GM23338 (cell line): ENCODE data around the gene MAP2K7. TPM values are rescaled to one million over a fixed set of nuclear protein-coding genes. Genes with fewer than 3 reads are reported as not detected.

Source experiments
- ATAC-seq: fragments of 200-7000 bp; cut with Tn5 transposase; 3 replicates; pipeline ENCODE4 v1.9.1; 2020
- DNase-seq: peaks from one replicate; pipeline ENCODE4 v3.0.0-alpha.2; 2015; ENCODE audit warnings: low spot score
- H2AFZ ChIP-seq: fragments of 200-600 bp; sonication (generic); 2 replicates; pipeline ENCODE4 v1.8.0; 2016; ENCODE audit warnings: antibody characterized with exemption, mild to moderate bottlenecking, moderate library complexity
- H3F3A ChIP-seq: fragments of 200-600 bp; sonication (generic); replicated peaks from 2 replicates; pipeline ENCODE4 v1.8.0; 2017; ENCODE audit warnings: antibody characterized with exemption, mixed run types, low read depth
- H3K27ac ChIP-seq: fragments of 200-600 bp; sonication (generic); 2 replicates; pipeline ENCODE4 v1.6.1; 2016; ENCODE audit warnings: low read depth
- H3K27me3 ChIP-seq: fragments of 200-600 bp; sonication (generic); 2 replicates; pipeline ENCODE4 v1.8.0; 2016; ENCODE audit warnings: mild to moderate bottlenecking, mixed run types, moderate library complexity; ENCODE audit not compliant: insufficient read depth
- H3K36me3 ChIP-seq: fragments of 200-600 bp; sonication (generic); 2 replicates; pipeline ENCODE4 v1.8.0; 2016; ENCODE audit warnings: mild to moderate bottlenecking; ENCODE audit not compliant: insufficient read depth
- H3K4me1 ChIP-seq: fragments of 200-600 bp; sonication (generic); 2 replicates; pipeline ENCODE4 v1.8.0; 2016; ENCODE audit warnings: mild to moderate bottlenecking, moderate library complexity; ENCODE audit not compliant: insufficient read depth
- H3K4me2 ChIP-seq: fragments of 200-600 bp; sonication (generic); 2 replicates; pipeline ENCODE4 v1.7.1; 2017; ENCODE audit warnings: mixed run types
- H3K4me3 ChIP-seq: fragments of 200-600 bp; sonication (generic); 2 replicates; pipeline ENCODE4 v1.6.1; 2016; ENCODE audit warnings: mixed run types
- H3K79me2 ChIP-seq: fragments of 200-600 bp; sonication (generic); replicated peaks from 2 replicates; pipeline ENCODE4 v1.8.0; 2017; ENCODE audit warnings: mild to moderate bottlenecking; ENCODE audit not compliant: insufficient read depth
- H3K9me2 ChIP-seq: fragments of 200-600 bp; sonication (generic); 2 replicates; pipeline ENCODE4 v1.8.0; 2017; ENCODE audit not compliant: insufficient read depth
- H4K20me1 ChIP-seq: fragments of 200-600 bp; sonication (generic); replicated peaks from 2 replicates; pipeline ENCODE4 v1.8.0; 2017; ENCODE audit warnings: mild to moderate bottlenecking; ENCODE audit not compliant: insufficient read depth
- H3K27ac Mint-ChIP-seq: 2 replicates; pipeline ENCODE4 v1.8.0; 2020; ENCODE audit warnings: inconsistent platforms, mild to moderate bottlenecking, moderate library complexity, mixed read lengths
- H3K27me3 Mint-ChIP-seq: 3 replicates; pipeline ENCODE4 v1.8.0; 2022; ENCODE audit warnings: low read depth, mild to moderate bottlenecking, moderate library complexity, mixed read lengths, inconsistent platforms; ENCODE audit not compliant: insufficient read depth, poor library complexity
- H3K36me3 Mint-ChIP-seq: 3 replicates; pipeline ENCODE4 v1.8.0; 2021; ENCODE audit warnings: low read depth, mild to moderate bottlenecking, inconsistent platforms, moderate library complexity, mixed read lengths
- H3K4me1 Mint-ChIP-seq: 3 replicates; pipeline ENCODE4 v1.8.0; 2020; ENCODE audit warnings: mild to moderate bottlenecking, inconsistent platforms, mixed read lengths
- H3K4me3 Mint-ChIP-seq: 3 replicates; pipeline ENCODE4 v1.8.0; 2021; ENCODE audit warnings: moderate library complexity, mild to moderate bottlenecking, inconsistent platforms, mixed read lengths
- H3K9me3 Mint-ChIP-seq: 3 replicates; pipeline ENCODE4 v1.8.0; 2020; ENCODE audit warnings: moderate library complexity, mild to moderate bottlenecking, inconsistent platforms, mixed read lengths
- CREB1 ChIP-seq: fragments of 250-450 bp; sonication (Bioruptor Pico); IDR thresholded peaks from 2 replicates; pipeline ENCODE4 v1.5.0; 2020; ENCODE audit warnings: low read depth, mild to moderate bottlenecking, moderate library complexity
- EZH2 ChIP-seq: fragments of 200-600 bp; sonication (generic); IDR thresholded peaks from one replicate; pipeline ENCODE4 v1.8.0; 2017; ENCODE audit warnings: antibody characterized with exemption, mild to moderate bottlenecking, low read depth; ENCODE audit not compliant: unreplicated experiment
- JUNB ChIP-seq: IDR thresholded peaks from one replicate; pipeline ENCODE4 v1.6.1; 2016; ENCODE audit warnings: antibody characterized with exemption; ENCODE audit not compliant: unreplicated experiment
- NANOG ChIP-seq: IDR thresholded peaks from 2 replicates; pipeline ENCODE4 v1.6.1; 2016; ENCODE audit warnings: antibody characterized with exemption, borderline replicate concordance
- POLR2AphosphoS5 ChIP-seq: IDR thresholded peaks from 2 replicates; pipeline ENCODE4 v1.6.1; 2016; ENCODE audit warnings: antibody characterized with exemption, low read depth
- STAT1 ChIP-seq: IDR thresholded peaks from one replicate; pipeline ENCODE4 v1.6.1; 2016; ENCODE audit warnings: antibody characterized with exemption; ENCODE audit not compliant: unreplicated experiment
- ZNF114 ChIP-seq: fragments of 250-450 bp; sonication (Bioruptor Pico); IDR thresholded peaks from 2 replicates; pipeline ENCODE4 v1.5.0; 2020; ENCODE audit warnings: mild to moderate bottlenecking, moderate library complexity
- ZNF331 ChIP-seq: fragments of 250-450 bp; sonication (Bioruptor Pico); IDR thresholded peaks from 2 replicates; pipeline ENCODE4 v1.5.0; 2020; ENCODE audit warnings: low read depth, mild to moderate bottlenecking, moderate library complexity
- polyA plus RNA-seq: library from polyadenylated mRNA; unstranded; fragments of >200 nt; fragmentation: Nextera tagmentation; extraction: Ambion mirVana; gene quantifications from 2 replicates; pipeline ENCODE4 v1.2.1, GENCODE V29; 2016
- total RNA-seq: library from RNA; depleted of rRNA; stranded (reverse); fragments of >200 nt; shearing (Covaris generic); gene quantifications from 2 replicates; pipeline ENCODE4 v1.2.3, GENCODE V29; 2014
- TF ChIP-seq, protein P1 (sequence below): IDR thresholded peaks from one replicate; pipeline ENCODE4 v1.6.1; 2018; ENCODE audit warnings: antibody characterized with exemption; ENCODE audit not compliant: unreplicated experiment
- TF ChIP-seq, protein P2 (sequence below): fragments of 250-450 bp; sonication (Bioruptor Pico); IDR thresholded peaks from 2 replicates; pipeline ENCODE4 v1.5.0; 2020; ENCODE audit warnings: mild to moderate bottlenecking, moderate library complexity

Gene MAP2K7
- total and polyA plus RNA-seq, 2 experiments from 2014 or later, result 11.3 to 22.6 TPM

DNA sequence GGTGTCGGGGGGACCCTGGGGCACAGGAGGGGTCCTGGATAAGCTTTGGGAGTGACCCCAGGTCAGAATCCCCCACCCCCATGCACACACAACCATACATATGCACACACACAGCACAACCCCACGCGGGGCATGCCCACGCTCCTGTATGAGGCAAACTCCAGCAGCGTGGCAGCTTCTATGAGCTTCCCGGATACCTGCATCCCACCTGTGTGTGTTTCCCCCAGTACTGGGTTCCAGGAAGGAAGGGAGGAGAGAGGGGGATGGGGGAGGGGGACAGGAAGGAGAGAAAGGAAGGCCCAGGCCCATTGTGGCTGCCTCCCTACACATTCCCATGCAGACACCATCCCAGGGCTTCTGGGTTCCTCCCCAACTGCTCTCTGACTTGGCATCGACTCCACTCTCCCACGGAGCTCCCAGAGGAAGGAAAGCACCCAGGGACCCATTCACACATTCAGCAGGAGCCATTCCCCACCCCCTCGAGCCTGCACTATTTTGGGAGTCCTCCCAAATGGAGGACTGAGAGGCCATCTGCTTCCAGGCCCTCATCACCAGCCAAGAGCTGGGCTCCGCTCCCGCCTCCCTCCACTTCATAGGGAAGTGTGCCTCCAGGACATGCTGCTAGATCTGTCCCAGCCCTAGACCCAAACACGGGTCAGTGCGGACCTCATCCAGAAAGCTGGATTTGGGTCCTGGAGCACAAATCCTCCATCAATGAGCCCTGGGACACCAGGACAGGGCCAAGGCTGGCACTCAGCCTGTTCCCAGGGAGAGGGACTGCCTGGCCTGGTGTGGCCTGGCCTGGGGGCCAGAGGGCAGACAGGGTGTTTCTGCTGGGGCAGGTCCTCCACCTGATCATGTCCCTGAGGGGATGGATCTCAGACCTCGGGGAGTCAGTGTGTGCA lies 42.7 kb upstream of the MAP2K7 start:
- Histone ChIP-seq H2AFZ (no peak overlapping the region), H3K27me3 (peaks cover 43% of the 10 kb centered on the region), H3F3A (0 out of 2 replicates have a peak, but pooled peaks cover 6% of the 10 kb centered on the region), H3K27ac (no peak overlapping the region), H3K36me3 (no peaks in the 10 kb centered on the region), H4K20me1 (no peaks in the 10 kb centered on the region), H3K4me1 (peaks cover 34% of the 10 kb centered on the region), H3K79me2 (no peaks in the 10 kb centered on the region), H3K4me2 (peak overlapping the region; percentile 86), H3K4me3 (peak overlapping the region; percentile 65; the same call in 1 of the 2 replicates), H3K9me2 (no peaks in the 10 kb centered on the region)
- DNase-seq, result peak; percentile 56
- Mint-ChIP-seq H3K4me3 (peak overlapping the region; percentile 79; the same call in 2 of the 3 replicates), H3K4me1 (peaks cover 34% of the 10 kb centered on the region), H3K9me3 (no peaks in the 10 kb centered on the region), H3K27ac (no peak overlapping the region), H3K36me3 (no peaks in the 10 kb centered on the region), H3K27me3 (peaks cover 42% of the 10 kb centered on the region)
- TF ChIP-seq NANOG (no peak), JUNB (no peak), POLR2AphosphoS5 (no peak), ZNF114 (CRISPR knock-in tag) (no peak), ZNF331 (CRISPR knock-in tag) (no peak), EZH2 (no peak), STAT1 (no peak), CREB1 (CRISPR knock-in tag) (no peak)
- TF ChIP-seq, protein P1, sequence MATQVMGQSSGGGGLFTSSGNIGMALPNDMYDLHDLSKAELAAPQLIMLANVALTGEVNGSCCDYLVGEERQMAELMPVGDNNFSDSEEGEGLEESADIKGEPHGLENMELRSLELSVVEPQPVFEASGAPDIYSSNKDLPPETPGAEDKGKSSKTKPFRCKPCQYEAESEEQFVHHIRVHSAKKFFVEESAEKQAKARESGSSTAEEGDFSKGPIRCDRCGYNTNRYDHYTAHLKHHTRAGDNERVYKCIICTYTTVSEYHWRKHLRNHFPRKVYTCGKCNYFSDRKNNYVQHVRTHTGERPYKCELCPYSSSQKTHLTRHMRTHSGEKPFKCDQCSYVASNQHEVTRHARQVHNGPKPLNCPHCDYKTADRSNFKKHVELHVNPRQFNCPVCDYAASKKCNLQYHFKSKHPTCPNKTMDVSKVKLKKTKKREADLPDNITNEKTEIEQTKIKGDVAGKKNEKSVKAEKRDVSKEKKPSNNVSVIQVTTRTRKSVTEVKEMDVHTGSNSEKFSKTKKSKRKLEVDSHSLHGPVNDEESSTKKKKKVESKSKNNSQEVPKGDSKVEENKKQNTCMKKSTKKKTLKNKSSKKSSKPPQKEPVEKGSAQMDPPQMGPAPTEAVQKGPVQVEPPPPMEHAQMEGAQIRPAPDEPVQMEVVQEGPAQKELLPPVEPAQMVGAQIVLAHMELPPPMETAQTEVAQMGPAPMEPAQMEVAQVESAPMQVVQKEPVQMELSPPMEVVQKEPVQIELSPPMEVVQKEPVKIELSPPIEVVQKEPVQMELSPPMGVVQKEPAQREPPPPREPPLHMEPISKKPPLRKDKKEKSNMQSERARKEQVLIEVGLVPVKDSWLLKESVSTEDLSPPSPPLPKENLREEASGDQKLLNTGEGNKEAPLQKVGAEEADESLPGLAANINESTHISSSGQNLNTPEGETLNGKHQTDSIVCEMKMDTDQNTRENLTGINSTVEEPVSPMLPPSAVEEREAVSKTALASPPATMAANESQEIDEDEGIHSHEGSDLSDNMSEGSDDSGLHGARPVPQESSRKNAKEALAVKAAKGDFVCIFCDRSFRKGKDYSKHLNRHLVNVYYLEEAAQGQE, result no peak
- TF ChIP-seq, protein P2, sequence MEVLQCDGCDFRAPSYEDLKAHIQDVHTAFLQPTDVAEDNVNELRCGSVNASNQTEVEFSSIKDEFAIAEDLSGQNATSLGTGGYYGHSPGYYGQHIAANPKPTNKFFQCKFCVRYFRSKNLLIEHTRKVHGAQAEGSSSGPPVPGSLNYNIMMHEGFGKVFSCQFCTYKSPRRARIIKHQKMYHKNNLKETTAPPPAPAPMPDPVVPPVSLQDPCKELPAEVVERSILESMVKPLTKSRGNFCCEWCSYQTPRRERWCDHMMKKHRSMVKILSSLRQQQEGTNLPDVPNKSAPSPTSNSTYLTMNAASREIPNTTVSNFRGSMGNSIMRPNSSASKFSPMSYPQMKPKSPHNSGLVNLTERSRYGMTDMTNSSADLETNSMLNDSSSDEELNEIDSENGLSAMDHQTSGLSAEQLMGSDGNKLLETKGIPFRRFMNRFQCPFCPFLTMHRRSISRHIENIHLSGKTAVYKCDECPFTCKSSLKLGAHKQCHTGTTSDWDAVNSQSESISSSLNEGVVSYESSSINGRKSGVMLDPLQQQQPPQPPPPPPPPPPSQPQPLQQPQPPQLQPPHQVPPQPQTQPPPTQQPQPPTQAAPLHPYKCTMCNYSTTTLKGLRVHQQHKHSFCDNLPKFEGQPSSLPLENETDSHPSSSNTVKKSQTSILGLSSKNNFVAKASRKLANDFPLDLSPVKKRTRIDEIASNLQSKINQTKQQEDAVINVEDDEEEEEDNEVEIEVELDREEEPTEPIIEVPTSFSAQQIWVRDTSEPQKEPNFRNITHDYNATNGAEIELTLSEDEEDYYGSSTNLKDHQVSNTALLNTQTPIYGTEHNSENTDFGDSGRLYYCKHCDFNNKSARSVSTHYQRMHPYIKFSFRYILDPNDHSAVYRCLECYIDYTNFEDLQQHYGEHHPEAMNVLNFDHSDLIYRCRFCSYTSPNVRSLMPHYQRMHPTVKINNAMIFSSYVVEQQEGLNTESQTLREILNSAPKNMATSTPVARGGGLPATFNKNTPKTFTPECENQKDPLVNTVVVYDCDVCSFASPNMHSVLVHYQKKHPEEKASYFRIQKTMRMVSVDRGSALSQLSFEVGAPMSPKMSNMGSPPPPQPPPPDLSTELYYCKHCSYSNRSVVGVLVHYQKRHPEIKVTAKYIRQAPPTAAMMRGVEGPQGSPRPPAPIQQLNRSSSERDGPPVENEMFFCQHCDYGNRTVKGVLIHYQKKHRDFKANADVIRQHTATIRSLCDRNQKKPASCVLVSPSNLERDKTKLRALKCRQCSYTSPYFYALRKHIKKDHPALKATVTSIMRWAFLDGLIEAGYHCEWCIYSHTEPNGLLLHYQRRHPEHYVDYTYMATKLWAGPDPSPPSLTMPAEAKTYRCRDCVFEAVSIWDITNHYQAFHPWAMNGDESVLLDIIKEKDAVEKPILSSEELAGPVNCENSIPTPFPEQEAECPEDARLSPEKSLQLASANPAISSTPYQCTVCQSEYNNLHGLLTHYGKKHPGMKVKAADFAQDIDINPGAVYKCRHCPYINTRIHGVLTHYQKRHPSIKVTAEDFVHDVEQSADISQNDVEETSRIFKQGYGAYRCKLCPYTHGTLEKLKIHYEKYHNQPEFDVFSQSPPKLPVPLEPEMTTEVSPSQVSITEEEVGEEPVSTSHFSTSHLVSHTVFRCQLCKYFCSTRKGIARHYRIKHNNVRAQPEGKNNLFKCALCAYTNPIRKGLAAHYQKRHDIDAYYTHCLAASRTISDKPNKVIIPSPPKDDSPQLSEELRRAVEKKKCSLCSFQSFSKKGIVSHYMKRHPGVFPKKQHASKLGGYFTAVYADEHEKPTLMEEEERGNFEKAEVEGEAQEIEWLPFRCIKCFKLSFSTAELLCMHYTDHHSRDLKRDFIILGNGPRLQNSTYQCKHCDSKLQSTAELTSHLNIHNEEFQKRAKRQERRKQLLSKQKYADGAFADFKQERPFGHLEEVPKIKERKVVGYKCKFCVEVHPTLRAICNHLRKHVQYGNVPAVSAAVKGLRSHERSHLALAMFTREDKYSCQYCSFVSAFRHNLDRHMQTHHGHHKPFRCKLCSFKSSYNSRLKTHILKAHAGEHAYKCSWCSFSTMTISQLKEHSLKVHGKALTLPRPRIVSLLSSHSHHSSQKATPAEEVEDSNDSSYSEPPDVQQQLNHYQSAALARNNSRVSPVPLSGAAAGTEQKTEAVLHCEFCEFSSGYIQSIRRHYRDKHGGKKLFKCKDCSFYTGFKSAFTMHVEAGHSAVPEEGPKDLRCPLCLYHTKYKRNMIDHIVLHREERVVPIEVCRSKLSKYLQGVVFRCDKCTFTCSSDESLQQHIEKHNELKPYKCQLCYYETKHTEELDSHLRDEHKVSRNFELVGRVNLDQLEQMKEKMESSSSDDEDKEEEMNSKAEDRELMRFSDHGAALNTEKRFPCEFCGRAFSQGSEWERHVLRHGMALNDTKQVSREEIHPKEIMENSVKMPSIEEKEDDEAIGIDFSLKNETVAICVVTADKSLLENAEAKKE, result no peak
- no peak for ATAC-seq
